Stimulated activated naive CD8-positive, alpha-beta T cell treated with anti-CD3 and anti-CD28 coated beads, Interleukin-15, Interleukin-2, amounts not matched to agents 100 ng/mL and 50 ng/mL, for 24 hours (primary cell): ENCODE data around the gene ITGA5.
A peak's percentile ranks its signal among the peaks of the same experiment; 100 is the strongest.

Experiments used
- H3K27ac Mint-ChIP-seq: one replicate; pipeline ENCODE4 v1.8.0; 2021; ENCODE audit warnings: mild to moderate bottlenecking, mixed read lengths
- H3K27me3 Mint-ChIP-seq: one replicate; pipeline ENCODE4 v1.8.0; 2021; ENCODE audit warnings: mixed read lengths
- H3K36me3 Mint-ChIP-seq: one replicate; pipeline ENCODE4 v1.8.0; 2021; ENCODE audit warnings: low read depth, mixed read lengths
- H3K4me1 Mint-ChIP-seq: one replicate; pipeline ENCODE4 v1.8.0; 2021; ENCODE audit warnings: low read depth, mixed read lengths
- H3K4me3 Mint-ChIP-seq: one replicate; pipeline ENCODE4 v1.8.0; 2021; ENCODE audit warnings: mild to moderate bottlenecking, mixed read lengths
- H3K9me3 Mint-ChIP-seq: one replicate; pipeline ENCODE4 v1.8.0; 2021; ENCODE audit warnings: mixed read lengths

The ITGA5 gene

GRCh38 chr12:54419088-54419887 is at the start of gene ITGA5:
TSS of gene ITGA5 (minus strand) at chr12:54419266. CDS start at chr12:54419198, 68 bp downstream.
- Mint-ChIP-seq H3K9me3 (no peaks in the 10 kb centered on the region), H3K27ac (peak within 1 kb of the TSS; percentile 93), H3K36me3 (no peaks in the 10 kb centered on the region), H3K4me3 (peak within 1 kb of the TSS; percentile 88), H3K27me3 (no peaks in the 10 kb centered on the region), H3K4me1 (peaks cover 62% of the 10 kb centered on the region)

GRCh38 chr12:54465857-54466523 is 46.9 kb upstream of the ITGA5 start:
- Mint-ChIP-seq H3K4me3 (no peak overlapping the region), H3K4me1 (no peaks in the 10 kb centered on the region), H3K9me3 (no peaks in the 10 kb centered on the region), H3K27ac (no peak overlapping the region), H3K36me3 (no peaks in the 10 kb centered on the region), H3K27me3 (peaks cover 23% of the 10 kb centered on the region)

GRCh38 chr12:54463484-54463883 is 44.4 kb upstream of the ITGA5 start:
- no peaks in the 10 kb centered on the region for H3K36me3 Mint-ChIP-seq
- H3K27ac Mint-ChIP-seq = no peak overlapping the region
- no peak overlapping the region for H3K4me3 Mint-ChIP-seq
- H3K27me3 Mint-ChIP-seq = peaks cover 30% of the 10 kb centered on the region
- no peaks in the 10 kb centered on the region for H3K9me3 Mint-ChIP-seq
- H3K4me1 Mint-ChIP-seq = no peaks in the 10 kb centered on the region

GRCh38 chr12:54463034-54463433 is 44.0 kb upstream of the ITGA5 start:
- no peaks in the 10 kb centered on the region for H3K36me3 Mint-ChIP-seq
- no peaks in the 10 kb centered on the region for H3K4me1 Mint-ChIP-seq
- H3K9me3 Mint-ChIP-seq = no peaks in the 10 kb centered on the region
- H3K27ac Mint-ChIP-seq = no peak overlapping the region
- H3K4me3 Mint-ChIP-seq = no peak overlapping the region
- H3K27me3 Mint-ChIP-seq = peaks cover 30% of the 10 kb centered on the region

GRCh38 chr12:54460317-54460923 is 41.4 kb upstream of the ITGA5 start:
- H3K36me3 Mint-ChIP-seq = no peaks in the 10 kb centered on the region
- H3K27me3 Mint-ChIP-seq = peaks cover 30% of the 10 kb centered on the region
- H3K27ac Mint-ChIP-seq = no peak overlapping the region
- no peaks in the 10 kb centered on the region for H3K4me1 Mint-ChIP-seq
- H3K9me3 Mint-ChIP-seq = no peaks in the 10 kb centered on the region
- no peak overlapping the region for H3K4me3 Mint-ChIP-seq

GRCh38 chr12:54459355-54459754 is 40.3 kb upstream of the ITGA5 start:
- Mint-ChIP-seq H3K27me3 (peaks cover 27% of the 10 kb centered on the region), H3K4me1 (no peaks in the 10 kb centered on the region), H3K9me3 (no peaks in the 10 kb centered on the region), H3K36me3 (no peaks in the 10 kb centered on the region), H3K27ac (no peak overlapping the region), H3K4me3 (no peak overlapping the region)

- Mint-ChIP-seq H3K27me3 (peaks cover 7% of the 10 kb centered on the region), H3K4me3 (no peak overlapping the region), H3K36me3 (no peaks in the 10 kb centered on the region), H3K4me1 (no peaks in the 10 kb centered on the region), H3K9me3 (no peaks in the 10 kb centered on the region), H3K27ac (no peak overlapping the region)
These were observed 36.8 kb upstream of the ITGA5 start for GRCh38 chr12:54455760-54456469.

- no peaks in the 10 kb centered on the region for H3K9me3 Mint-ChIP-seq
- no peak overlapping the region for H3K27ac Mint-ChIP-seq
- H3K36me3 Mint-ChIP-seq = no peaks in the 10 kb centered on the region
- H3K4me3 Mint-ChIP-seq = no peak overlapping the region
- no peaks in the 10 kb centered on the region for H3K27me3 Mint-ChIP-seq
- H3K4me1 Mint-ChIP-seq = no peaks in the 10 kb centered on the region
These were observed 33.6 kb upstream of the ITGA5 start for GRCh38 chr12:54452628-54453027.

GRCh38 chr12:54448344-54448743 is 29.3 kb upstream of the ITGA5 start:
- Mint-ChIP-seq H3K27me3 (no peaks in the 10 kb centered on the region), H3K4me3 (no peak overlapping the region), H3K4me1 (no peaks in the 10 kb centered on the region), H3K9me3 (no peaks in the 10 kb centered on the region), H3K27ac (no peak overlapping the region), H3K36me3 (no peaks in the 10 kb centered on the region)

- Mint-ChIP-seq H3K36me3 (no peaks in the 10 kb centered on the region), H3K4me3 (no peak overlapping the region), H3K4me1 (no peaks in the 10 kb centered on the region), H3K9me3 (no peaks in the 10 kb centered on the region), H3K27me3 (no peaks in the 10 kb centered on the region), H3K27ac (no peak overlapping the region)
These were observed 28.9 kb upstream of the ITGA5 start for GRCh38 chr12:54447917-54448316.

GRCh38 chr12:54444206-54444605 is 25.1 kb upstream of the ITGA5 start:
- H3K36me3 Mint-ChIP-seq = no peaks in the 10 kb centered on the region
- H3K4me3 Mint-ChIP-seq = no peak overlapping the region
- no peaks in the 10 kb centered on the region for H3K9me3 Mint-ChIP-seq
- H3K27me3 Mint-ChIP-seq = no peaks in the 10 kb centered on the region
- H3K4me1 Mint-ChIP-seq = peaks cover 3% of the 10 kb centered on the region
- H3K27ac Mint-ChIP-seq = no peak overlapping the region

- H3K27ac Mint-ChIP-seq = no peak overlapping the region
These were observed 24.4 kb upstream of the ITGA5 start for GRCh38 chr12:54443446-54443845.

GRCh38 chr12:54442961-54443360 is 23.9 kb upstream of the ITGA5 start:
- Mint-ChIP-seq H3K4me1 (peaks cover 3% of the 10 kb centered on the region), H3K27me3 (no peaks in the 10 kb centered on the region), H3K27ac (no peak overlapping the region), H3K9me3 (no peaks in the 10 kb centered on the region), H3K36me3 (no peaks in the 10 kb centered on the region), H3K4me3 (no peak overlapping the region)

More at GRCh38 chr12:54443446-54443845, 24.4 kb upstream of the ITGA5 start:
- no peaks in the 10 kb centered on the region for H3K36me3 Mint-ChIP-seq
- H3K27me3 Mint-ChIP-seq = no peaks in the 10 kb centered on the region
- no peaks in the 10 kb centered on the region for H3K9me3 Mint-ChIP-seq
- no peak overlapping the region for H3K4me3 Mint-ChIP-seq
- H3K4me1 Mint-ChIP-seq = peaks cover 3% of the 10 kb centered on the region

GRCh38 chr12:54442099-54442498 is 23.0 kb upstream of the ITGA5 start:
- Mint-ChIP-seq H3K27me3 (no peaks in the 10 kb centered on the region), H3K27ac (no peak overlapping the region), H3K4me3 (no peak overlapping the region), H3K9me3 (no peaks in the 10 kb centered on the region), H3K36me3 (no peaks in the 10 kb centered on the region), H3K4me1 (peaks cover 7% of the 10 kb centered on the region)
